Type B pancreatic cell (in vitro differentiated cells): ENCODE results near the gene CKS1B. TPM values are rescaled to one million over a fixed set of nuclear protein-coding genes. Genes with fewer than 3 reads are reported as not detected.

Source experiments
- DNase-seq: peaks from one replicate; pipeline ENCODE4 v3.0.0; 2021; ENCODE audit warnings: mixed read lengths; ENCODE audit not compliant: unreplicated experiment; ENCODE audit errors: extremely low spot score
- H3K27ac Mint-ChIP-seq: 2 replicates; pipeline ENCODE4 v1.8.0; 2021; ENCODE audit warnings: mild to moderate bottlenecking, mixed read lengths
- H3K27me3 Mint-ChIP-seq: 2 replicates; pipeline ENCODE4 v1.8.0; 2021; ENCODE audit warnings: mixed read lengths
- H3K36me3 Mint-ChIP-seq: 2 replicates; pipeline ENCODE4 v1.8.0; 2021; ENCODE audit warnings: mixed read lengths
- H3K4me1 Mint-ChIP-seq: one replicate; pipeline ENCODE4 v1.8.0; 2021; ENCODE audit warnings: mixed read lengths; ENCODE audit not compliant: unreplicated experiment
- H3K4me3 Mint-ChIP-seq: 2 replicates; pipeline ENCODE4 v1.8.0; 2021; ENCODE audit warnings: mild to moderate bottlenecking, mixed read lengths
- H3K9me3 Mint-ChIP-seq: 2 replicates; pipeline ENCODE4 v1.8.0; 2021; ENCODE audit warnings: mixed read lengths
- total RNA-seq: library from RNA; stranded (reverse); gene quantifications from 2 replicates; pipeline ENCODE4 v1.2.1, GENCODE V29; 2021; ENCODE audit warnings: low replicate concordance
- TF ChIP-seq, protein P1 (sequence below): fragments of 200-600 bp; sonication (generic); conservative IDR thresholded peaks from 2 replicates; pipeline ENCODE4 v1.5.0; 2021; ENCODE audit warnings: antibody characterized with exemption, mild to moderate bottlenecking

Gene CKS1B
- total RNA-seq, 1 donor from 2014 or later = 119 TPM

DNA sequence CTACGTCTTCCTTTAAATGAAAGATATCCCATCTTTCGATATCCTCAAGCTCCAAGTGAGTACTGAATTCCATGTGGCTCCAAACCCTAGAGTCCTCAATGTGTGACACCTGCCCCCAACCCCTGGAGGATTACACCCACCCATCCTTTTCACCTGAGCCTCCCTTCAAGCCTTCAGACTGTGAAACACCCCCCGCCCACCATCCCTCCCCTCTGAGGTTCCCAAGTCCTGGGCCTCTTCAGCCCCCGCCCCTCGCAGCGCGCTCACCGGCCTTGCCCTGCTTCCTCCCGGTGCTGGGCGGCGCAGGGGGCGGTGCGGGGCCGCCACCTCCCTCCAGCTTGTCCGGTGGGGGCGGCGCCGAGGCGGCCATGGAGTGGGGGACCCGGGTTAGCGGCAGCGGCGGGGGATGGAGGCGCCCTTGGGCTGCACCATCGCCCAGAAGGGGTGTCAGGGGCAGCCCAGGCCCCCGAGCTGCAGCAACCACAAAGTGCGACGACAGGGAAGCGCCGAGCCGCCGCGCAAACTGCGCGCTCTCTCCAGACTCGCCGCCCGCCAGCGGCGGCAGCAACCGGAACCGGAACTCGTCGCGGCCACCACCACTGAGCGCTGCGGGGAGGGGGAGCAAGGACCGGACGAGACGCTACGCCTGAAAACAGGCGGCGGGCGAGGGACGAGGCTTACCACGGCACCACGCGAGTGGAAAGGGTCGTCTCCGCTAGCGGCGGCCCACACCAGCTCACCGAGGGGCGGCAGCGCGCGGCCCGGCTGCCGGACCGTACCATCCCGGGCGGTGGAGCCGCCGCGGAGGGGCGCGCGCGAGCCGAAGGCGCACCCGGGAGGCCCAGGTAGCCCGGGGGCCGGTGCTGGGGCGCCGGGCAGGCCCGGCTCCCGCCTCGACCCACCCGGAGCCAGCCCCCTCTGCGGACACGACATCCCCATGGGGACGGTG is 13.0 kb upstream of the CKS1B start, which contains the start of gene PYGO2:
Gene PYGO2 (minus strand): TSS at position 576 of the 949 bp plus-strand sequence. CDS start 206 bp downstream, at position 370.
- Mint-ChIP-seq H3K36me3 (peaks cover 16% of the 10 kb centered on the region), H3K4me1 (peaks cover 34% of the 10 kb centered on the region), H3K27ac (peak within 1 kb of the TSS; percentile 94), H3K27me3 (no peaks in the 10 kb centered on the region), H3K4me3 (peak within 1 kb of the TSS; percentile 97), H3K9me3 (no peaks in the 10 kb centered on the region)
- TF ChIP-seq, protein P1, sequence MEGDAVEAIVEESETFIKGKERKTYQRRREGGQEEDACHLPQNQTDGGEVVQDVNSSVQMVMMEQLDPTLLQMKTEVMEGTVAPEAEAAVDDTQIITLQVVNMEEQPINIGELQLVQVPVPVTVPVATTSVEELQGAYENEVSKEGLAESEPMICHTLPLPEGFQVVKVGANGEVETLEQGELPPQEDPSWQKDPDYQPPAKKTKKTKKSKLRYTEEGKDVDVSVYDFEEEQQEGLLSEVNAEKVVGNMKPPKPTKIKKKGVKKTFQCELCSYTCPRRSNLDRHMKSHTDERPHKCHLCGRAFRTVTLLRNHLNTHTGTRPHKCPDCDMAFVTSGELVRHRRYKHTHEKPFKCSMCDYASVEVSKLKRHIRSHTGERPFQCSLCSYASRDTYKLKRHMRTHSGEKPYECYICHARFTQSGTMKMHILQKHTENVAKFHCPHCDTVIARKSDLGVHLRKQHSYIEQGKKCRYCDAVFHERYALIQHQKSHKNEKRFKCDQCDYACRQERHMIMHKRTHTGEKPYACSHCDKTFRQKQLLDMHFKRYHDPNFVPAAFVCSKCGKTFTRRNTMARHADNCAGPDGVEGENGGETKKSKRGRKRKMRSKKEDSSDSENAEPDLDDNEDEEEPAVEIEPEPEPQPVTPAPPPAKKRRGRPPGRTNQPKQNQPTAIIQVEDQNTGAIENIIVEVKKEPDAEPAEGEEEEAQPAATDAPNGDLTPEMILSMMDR = peak; percentile 68
- DNase-seq = peak; percentile 85

DNA sequence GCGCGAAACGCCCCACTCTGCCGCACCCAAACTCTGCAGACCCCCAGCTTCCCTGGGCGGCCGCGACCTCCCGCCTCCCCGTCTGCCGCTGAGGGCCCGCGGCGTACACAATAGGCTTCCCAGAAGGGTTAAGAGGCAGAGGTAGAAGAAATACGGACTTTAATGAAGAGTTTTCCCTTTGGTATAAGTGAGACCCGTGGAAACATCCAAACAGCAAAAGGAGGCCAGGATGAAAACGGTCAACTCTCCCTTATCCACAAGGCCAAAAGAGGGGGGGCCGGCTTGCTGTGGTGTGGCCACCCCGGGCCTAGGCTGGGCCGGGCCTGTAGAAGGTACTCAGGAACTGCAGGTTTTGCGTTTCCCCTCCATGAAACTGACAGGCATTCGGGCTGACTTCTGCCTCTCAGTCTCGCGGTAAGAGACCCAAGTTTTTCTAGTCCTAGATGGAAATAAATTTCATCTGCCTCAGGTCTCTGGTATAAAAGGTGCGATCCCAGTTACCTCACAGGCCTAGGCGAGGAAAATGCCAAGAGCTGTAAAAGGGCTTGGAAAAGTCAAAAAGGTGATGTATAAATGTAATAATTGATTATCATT is 12.2 kb upstream of the CKS1B start:
- TF ChIP-seq, protein P1 = no peak
- Mint-ChIP-seq H3K27ac (peak overlapping the region; percentile 91), H3K36me3 (peaks cover 15% of the 10 kb centered on the region), H3K4me1 (peaks cover 26% of the 10 kb centered on the region), H3K4me3 (peak overlapping the region; percentile 92), H3K9me3 (no peaks in the 10 kb centered on the region), H3K27me3 (no peaks in the 10 kb centered on the region)
- DNase-seq = no peak

DNA sequence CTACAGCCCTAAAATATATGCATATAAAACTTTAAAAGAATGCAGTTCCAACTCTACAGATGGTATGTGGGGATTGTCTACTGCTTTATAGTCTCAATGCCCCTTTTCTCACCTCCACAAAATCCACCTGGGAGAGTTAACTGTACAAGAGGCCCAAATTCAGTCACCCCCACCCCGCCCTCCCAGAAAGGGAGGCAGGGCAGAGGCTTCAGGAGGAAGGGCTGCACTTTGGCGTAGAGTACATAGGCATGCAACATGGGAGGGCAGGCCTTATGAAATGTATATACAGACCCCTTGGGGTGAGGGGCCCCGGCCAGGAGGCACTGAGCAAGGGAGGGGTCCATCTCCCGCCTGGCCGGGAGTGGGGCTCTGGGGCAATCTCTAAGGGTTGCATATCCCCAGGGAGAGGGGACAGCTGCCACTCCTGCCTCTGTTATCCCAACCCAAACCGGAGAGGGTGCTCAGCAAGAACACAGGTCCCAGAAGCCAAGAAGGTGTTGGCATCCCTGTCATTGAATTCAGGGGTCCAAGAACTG is 11.6 kb upstream of the CKS1B start:
- peak overlapping the region; percentile 92 for H3K4me3 Mint-ChIP-seq
- DNase-seq = no peak
- peaks cover 22% of the 10 kb centered on the region for H3K4me1 Mint-ChIP-seq
- H3K27me3 Mint-ChIP-seq = no peaks in the 10 kb centered on the region
- TF ChIP-seq, protein P1 = no peak
- peak overlapping the region; percentile 91 for H3K27ac Mint-ChIP-seq
- no peaks in the 10 kb centered on the region for H3K9me3 Mint-ChIP-seq
- peaks cover 13% of the 10 kb centered on the region for H3K36me3 Mint-ChIP-seq

DNA sequence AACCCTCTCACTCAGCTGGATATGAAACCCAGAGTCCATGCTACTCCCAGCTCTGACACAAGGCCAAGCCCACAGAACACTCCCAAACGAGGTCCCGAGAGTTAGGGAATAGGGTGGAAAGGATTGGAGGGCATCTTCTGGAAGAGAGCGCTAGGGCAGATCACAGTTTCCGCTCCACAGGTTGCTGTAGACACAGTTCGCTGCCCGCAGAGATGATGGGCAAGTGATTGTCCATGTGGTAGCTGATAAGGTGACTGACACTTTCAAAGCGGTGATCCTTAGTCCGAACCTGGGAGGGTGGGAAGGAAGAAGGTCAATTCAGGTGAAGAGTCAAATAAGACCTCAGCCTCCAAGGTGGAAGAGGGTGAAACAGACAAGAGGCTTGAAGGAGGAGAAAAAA is 10.8 kb upstream of the CKS1B start:
- Mint-ChIP-seq H3K9me3 (no peaks in the 10 kb centered on the region), H3K27me3 (no peaks in the 10 kb centered on the region), H3K27ac (peak overlapping the region; percentile 34), H3K4me3 (peak overlapping the region; percentile 55), H3K4me1 (peaks cover 26% of the 10 kb centered on the region), H3K36me3 (peaks cover 17% of the 10 kb centered on the region)
- DNase-seq = no peak
- TF ChIP-seq, protein P1 = no peak

DNA sequence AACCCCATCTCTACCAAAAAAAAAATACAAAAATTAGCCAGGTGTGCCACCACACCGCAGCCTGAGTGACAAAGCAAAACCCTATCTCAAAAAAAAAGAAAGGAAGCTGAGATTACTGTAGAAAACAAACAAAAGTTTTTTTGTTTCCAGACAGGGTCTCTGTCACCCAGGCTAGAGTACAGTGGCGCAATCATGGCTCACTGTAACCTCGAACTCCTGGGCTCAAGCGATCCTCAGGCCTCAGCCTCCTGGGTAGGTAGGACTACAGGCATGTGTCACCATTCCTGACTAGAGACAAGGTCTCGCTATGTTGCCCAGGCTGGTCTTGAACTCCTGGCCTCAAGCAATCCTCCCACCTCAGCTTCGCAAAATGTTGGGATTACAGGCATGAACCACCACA is 10.1 kb upstream of the CKS1B start:
- peaks cover 20% of the 10 kb centered on the region for H3K36me3 Mint-ChIP-seq
- H3K27ac Mint-ChIP-seq = peak overlapping the region; percentile 9
- TF ChIP-seq, protein P1 = no peak
- no peak for DNase-seq
- H3K27me3 Mint-ChIP-seq = no peaks in the 10 kb centered on the region
- no peak overlapping the region for H3K4me3 Mint-ChIP-seq
- H3K4me1 Mint-ChIP-seq = peaks cover 31% of the 10 kb centered on the region
- H3K9me3 Mint-ChIP-seq = no peaks in the 10 kb centered on the region
